ENCODE measurements around the gene ILRUN. TPM values are rescaled to one million over a fixed set of nuclear protein-coding genes. Genes with fewer than 3 reads are reported as not detected.

The ILRUN gene
- total RNA-seq, 1 donor from 2014 or later: 132 TPM

- DNase-seq: peak; percentile 83
- peak overlapping the region; percentile 85 for H3K27ac ChIP-seq (replicated peaks)
- H3K4me1 ChIP-seq: peaks cover 21% of the 10 kb centered on the region
- H3K9me3 ChIP-seq (replicated peaks): no peaks in the 10 kb centered on the region
- TF ChIP-seq, protein P1, sequence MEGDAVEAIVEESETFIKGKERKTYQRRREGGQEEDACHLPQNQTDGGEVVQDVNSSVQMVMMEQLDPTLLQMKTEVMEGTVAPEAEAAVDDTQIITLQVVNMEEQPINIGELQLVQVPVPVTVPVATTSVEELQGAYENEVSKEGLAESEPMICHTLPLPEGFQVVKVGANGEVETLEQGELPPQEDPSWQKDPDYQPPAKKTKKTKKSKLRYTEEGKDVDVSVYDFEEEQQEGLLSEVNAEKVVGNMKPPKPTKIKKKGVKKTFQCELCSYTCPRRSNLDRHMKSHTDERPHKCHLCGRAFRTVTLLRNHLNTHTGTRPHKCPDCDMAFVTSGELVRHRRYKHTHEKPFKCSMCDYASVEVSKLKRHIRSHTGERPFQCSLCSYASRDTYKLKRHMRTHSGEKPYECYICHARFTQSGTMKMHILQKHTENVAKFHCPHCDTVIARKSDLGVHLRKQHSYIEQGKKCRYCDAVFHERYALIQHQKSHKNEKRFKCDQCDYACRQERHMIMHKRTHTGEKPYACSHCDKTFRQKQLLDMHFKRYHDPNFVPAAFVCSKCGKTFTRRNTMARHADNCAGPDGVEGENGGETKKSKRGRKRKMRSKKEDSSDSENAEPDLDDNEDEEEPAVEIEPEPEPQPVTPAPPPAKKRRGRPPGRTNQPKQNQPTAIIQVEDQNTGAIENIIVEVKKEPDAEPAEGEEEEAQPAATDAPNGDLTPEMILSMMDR (IDR thresholded peaks at IDR 0.05; ENCODE audit: borderline replicate concordance): no peak
- intact Hi-C loops (cut with micrococcal nuclease): no loop called here
- H3K4me3 ChIP-seq: no peak overlapping the region
- H3K27me3 ChIP-seq (ENCODE audit: low read depth): no peaks in the 10 kb centered on the region
- H3K36me3 ChIP-seq: no peaks in the 10 kb centered on the region
Measured at GRCh38 chr6:34709386-34709785, 12.8 kb upstream of the ILRUN start.

DNA sequence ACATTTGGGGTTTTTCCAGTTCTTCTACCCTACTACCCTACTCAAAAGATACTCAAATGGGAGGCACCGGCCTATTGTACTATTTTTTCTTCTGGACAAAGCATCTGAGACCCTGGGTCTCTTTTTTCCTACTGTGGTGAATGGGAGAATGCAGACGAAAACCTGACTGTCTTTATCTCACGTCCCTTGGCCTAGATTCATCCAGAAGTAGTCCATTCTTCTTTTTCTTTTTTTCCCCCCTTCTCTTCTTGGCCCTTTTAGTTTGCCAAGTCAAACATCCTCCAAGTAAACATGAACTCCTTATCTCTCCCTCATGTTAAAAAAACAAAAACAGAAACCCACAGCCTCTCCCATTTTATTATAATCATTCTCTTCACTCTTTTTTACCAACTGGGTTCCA, 8.7 kb upstream of the ILRUN start:
- DNase-seq: no peak
- intact Hi-C loops (cut with micrococcal nuclease): no loop called here

GRCh38 chr6:34701199-34701598, 4.6 kb upstream of the ILRUN start:
- Histone ChIP-seq H3K27ac (replicated peaks) (no peak overlapping the region), H3K27me3 (ENCODE audit: low read depth) (no peaks in the 10 kb centered on the region), H3K9me3 (replicated peaks) (no peaks in the 10 kb centered on the region), H3K4me1 (peaks cover 17% of the 10 kb centered on the region), H3K36me3 (no peaks in the 10 kb centered on the region), H3K4me3 (no peak overlapping the region)
- no peak for DNase-seq
- TF ChIP-seq, protein P1 (IDR thresholded peaks at IDR 0.05; ENCODE audit: borderline replicate concordance): no peak
- intact Hi-C loops (cut with micrococcal nuclease): no loop called here

More for the DNA sequence above, 8.7 kb upstream of the ILRUN start:
- no peaks in the 10 kb centered on the region for H3K36me3 ChIP-seq
- peak overlapping the region; percentile 50 for H3K27ac ChIP-seq (replicated peaks)
- no peaks in the 10 kb centered on the region for H3K9me3 ChIP-seq (replicated peaks)
- TF ChIP-seq, protein P1 (IDR thresholded peaks at IDR 0.05; ENCODE audit: borderline replicate concordance): no peak
- peaks cover 21% of the 10 kb centered on the region for H3K4me1 ChIP-seq
- H3K4me3 ChIP-seq: no peak overlapping the region
- no peaks in the 10 kb centered on the region for H3K27me3 ChIP-seq (ENCODE audit: low read depth)

DNA sequence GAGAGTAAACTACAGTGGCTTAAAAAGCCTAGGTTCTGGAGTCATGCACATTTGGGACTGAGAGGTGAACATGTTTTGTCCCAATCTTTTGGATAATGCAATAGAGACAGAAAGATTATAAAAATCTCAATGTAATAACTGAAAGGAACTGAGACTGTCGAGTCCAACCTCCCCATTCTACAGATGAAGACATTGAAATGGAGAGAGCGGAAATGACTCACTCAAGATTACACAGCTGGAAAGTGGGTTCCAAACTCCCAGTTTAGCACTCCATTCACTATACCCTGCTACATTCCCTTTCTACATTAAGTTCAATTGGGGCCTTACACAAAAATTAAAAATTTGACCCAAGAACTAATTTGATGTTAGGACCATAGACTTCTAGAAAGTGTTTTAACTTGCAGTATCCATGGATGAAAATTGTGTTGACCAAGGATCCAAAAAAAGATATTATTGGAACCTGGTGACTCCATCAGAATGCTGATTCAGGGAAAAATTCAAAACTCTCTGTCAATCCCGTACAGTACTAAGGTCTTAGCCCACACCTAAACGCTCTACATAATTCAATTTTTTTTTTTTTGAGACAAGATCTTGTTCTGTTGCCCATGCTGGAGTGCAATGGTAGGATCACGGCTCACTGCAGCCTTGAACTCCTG, 1.5 kb upstream of the ILRUN start:
- Histone ChIP-seq H3K36me3 (no peaks in the 10 kb centered on the region), H3K27me3 (ENCODE audit: low read depth) (no peaks in the 10 kb centered on the region), H3K27ac (replicated peaks) (peak overlapping the region; percentile 97), H3K4me1 (peaks cover 44% of the 10 kb centered on the region), H3K4me3 (no peak overlapping the region), H3K9me3 (replicated peaks) (no peaks in the 10 kb centered on the region)
- intact Hi-C loops (cut with micrococcal nuclease): no loop called here
- no peak for DNase-seq
- TF ChIP-seq, protein P1 (IDR thresholded peaks at IDR 0.05; ENCODE audit: borderline replicate concordance): no peak

GRCh38 chr6:34697544-34697836, 923 bp upstream of the ILRUN start:
- H3K36me3 ChIP-seq: no peaks in the 10 kb centered on the region
- no peaks in the 10 kb centered on the region for H3K27me3 ChIP-seq (ENCODE audit: low read depth)
- peak overlapping the region; percentile 98 for H3K4me3 ChIP-seq
- intact Hi-C loops (cut with micrococcal nuclease): no loop called here
- peak overlapping the region; percentile 97 for H3K27ac ChIP-seq (replicated peaks)
- no peaks in the 10 kb centered on the region for H3K9me3 ChIP-seq (replicated peaks)
- H3K4me1 ChIP-seq: peaks cover 49% of the 10 kb centered on the region
- TF ChIP-seq, protein P1 (IDR thresholded peaks at IDR 0.05; ENCODE audit: borderline replicate concordance): no peak
- no peak for DNase-seq
